Cardiac fibroblast (primary cell): ENCODE results near the gene CALD1.

Experiments used
- DNase-seq, 2 donors: peaks; one replicate each; pipeline versions ENCODE4 v3.0.0 to v3.0.0-alpha.2; 2010; ENCODE audit warnings: low read depth in 2 of 2
- H3K4me3 ChIP-seq, 2 donors: replicated peaks in 1 of 2; 1 replicate in 1 of 2; 2 replicates in 1 of 2; pipeline ENCODE4 v1.5.1; 2011; ENCODE audit warnings: low read depth in 2 of 2, low read length in 2 of 2, mild to moderate bottlenecking in 2 of 2, moderate library complexity in 1 of 2
- TF ChIP-seq, protein P1 (sequence below): IDR thresholded peaks from one replicate; pipeline ENCODE4 v1.5.1; 2011; ENCODE audit warnings: low read depth, mild to moderate bottlenecking, low read length, inconsistent platforms

CALD1 gene

DNA sequence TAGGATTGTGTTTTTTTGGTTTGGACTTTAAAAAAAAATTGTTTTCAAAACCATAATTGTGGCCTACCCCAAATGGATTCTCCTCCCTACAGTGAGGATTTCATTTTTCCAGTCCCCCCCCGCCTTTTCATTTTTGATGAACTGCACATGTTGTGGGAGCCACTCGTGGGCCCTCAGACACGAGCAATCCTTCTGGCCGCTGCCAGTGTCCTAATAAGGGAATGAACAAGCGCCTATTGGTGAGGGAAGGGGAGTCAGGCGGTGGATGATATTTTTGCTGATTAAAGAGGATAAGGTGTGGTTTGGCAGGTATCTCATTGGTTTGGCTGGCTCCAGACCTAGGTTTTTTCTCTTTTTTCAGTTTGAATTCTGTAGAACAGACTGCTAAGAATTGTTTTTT is 128.2 kb downstream of the CALD1 start:
- DNase-seq, result peak in 1 of 2 donors; percentile 30
- TF ChIP-seq, protein P1, sequence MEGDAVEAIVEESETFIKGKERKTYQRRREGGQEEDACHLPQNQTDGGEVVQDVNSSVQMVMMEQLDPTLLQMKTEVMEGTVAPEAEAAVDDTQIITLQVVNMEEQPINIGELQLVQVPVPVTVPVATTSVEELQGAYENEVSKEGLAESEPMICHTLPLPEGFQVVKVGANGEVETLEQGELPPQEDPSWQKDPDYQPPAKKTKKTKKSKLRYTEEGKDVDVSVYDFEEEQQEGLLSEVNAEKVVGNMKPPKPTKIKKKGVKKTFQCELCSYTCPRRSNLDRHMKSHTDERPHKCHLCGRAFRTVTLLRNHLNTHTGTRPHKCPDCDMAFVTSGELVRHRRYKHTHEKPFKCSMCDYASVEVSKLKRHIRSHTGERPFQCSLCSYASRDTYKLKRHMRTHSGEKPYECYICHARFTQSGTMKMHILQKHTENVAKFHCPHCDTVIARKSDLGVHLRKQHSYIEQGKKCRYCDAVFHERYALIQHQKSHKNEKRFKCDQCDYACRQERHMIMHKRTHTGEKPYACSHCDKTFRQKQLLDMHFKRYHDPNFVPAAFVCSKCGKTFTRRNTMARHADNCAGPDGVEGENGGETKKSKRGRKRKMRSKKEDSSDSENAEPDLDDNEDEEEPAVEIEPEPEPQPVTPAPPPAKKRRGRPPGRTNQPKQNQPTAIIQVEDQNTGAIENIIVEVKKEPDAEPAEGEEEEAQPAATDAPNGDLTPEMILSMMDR, result no peak
- H3K4me3 ChIP-seq, result no peak overlapping the region

DNA sequence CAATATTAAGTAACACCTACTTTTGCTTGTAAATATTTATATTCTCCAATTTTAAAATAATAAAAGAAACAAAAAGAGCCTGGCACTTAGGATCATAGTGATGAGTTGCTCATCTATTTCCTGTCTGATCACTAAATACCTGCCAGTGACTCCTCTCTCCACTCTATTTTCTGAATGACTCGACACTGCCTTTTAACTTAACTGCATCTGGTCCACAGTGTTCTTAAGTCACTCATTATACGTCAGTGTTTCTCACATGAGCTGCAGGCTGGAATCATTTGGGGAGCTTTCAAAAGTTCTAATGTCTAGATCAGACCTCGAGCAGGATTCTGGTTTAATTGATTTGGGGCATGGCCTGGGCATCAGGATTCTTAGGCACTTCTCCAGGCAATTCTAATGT is 128.9 kb downstream of the CALD1 start:
- no peak overlapping the region for H3K4me3 ChIP-seq
- TF ChIP-seq, protein P1, result no peak
- peak in 1 of 2 donors; percentile 71 for DNase-seq

DNA sequence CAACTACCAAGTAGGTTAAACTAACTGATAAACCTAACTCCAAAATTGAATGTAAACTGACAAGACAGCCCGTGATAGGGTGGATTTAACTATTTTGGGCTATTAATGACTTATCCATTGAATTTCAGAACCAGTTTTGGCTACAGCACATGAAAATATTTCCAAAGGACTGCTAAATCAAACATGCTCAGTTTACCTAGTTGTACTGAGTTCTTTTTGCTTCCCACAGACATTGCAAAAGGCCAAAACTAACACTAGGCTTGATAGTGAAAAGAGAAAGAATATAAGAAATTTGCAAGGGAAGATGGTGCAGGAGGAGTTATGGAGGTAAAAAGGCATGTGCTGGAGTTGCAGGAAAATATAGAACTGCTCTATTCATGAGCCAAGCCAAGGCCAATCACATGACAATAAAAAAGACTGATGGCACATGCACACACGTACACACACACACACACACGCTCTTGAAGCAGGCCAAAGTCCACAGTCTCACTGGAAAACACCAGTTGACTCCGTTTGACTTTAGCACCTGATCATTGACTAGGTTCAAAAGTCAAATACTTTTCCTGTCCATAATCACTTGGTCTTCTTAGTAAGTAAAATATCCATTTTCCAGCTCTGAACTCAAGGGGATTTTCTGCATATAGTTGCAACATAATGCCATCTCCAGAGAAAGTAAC is 130.9 kb downstream of the CALD1 start:
- no peak for DNase-seq
- H3K4me3 ChIP-seq, result no peak overlapping the region
- TF ChIP-seq, protein P1, result no peak

DNA sequence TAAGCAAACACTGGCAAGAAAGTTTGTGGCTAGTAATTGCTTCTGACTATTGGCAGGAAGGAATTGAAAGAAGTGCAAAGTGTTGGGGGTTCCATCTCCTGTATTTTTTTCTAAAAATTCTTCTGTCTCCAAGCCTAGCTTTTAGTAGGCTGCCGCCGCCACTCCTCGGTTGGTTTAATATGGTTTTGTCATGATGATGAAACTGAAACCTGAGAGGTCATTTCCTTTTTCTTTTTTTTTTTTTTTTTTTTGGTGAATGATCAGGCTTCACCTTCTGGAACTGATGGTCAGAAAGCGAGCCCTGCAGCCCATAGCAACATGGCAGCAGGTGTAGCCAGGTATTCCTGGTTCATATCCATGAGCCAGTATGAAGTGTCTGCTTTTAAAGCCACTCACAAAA is 131.5 kb downstream of the CALD1 start:
- H3K4me3 ChIP-seq, result no peak overlapping the region
- DNase-seq, result no peak
- TF ChIP-seq, protein P1, result no peak

DNA sequence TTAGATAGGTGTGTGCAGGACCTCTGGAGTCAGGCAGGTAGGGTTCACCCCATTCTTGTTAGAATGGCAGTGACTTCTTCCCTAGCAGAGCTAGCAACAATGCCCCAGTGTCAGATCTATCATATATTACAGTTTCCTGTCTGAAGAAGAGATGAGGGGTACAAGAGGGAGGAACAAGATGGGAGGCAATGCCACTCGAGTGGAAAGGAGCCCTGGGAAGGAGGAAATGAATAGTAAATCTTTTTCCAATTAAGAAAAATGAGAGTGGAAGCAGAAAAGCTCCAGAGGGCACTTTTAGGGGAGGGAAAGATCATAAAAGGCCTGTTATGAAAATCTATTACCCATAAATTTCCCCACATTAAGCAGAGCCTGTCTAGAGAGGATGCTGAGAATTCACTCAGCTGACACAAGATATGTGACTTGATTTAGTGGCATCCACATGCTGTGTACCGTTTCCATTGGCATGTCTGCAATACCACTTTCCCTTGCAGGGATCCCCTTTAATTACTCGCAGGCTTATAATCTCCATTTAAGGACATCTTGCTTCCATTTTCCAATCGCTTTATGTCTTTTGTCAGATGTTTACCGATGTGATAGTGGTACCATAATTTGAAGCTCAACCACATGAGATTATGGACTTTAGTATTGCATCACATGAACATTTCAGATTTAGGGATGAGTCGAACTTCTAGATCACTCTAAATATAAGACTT is 136.9 kb downstream of the CALD1 start:
- no peak overlapping the region for H3K4me3 ChIP-seq
- TF ChIP-seq, protein P1, result no peak
- no peak for DNase-seq

DNA sequence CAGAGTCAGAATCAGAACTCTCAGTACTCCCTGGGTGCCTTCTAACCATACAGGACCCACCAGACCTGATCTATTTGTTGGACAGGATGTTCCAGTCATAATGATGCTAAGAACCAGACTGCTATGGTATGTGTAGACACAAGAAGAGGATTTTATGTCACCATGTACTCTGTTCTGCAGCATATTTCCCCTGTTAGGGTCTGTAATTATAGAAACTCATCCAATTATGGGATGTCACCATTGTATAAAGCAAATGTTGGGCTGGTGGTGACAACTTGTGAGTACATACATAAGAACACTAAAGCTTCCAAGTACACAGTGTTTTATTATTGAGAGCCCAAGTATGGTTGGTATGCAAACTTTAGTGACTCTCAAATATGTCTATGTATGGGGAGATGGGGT is 139.8 kb downstream of the CALD1 start:
- TF ChIP-seq, protein P1, result no peak
- no peak overlapping the region for H3K4me3 ChIP-seq

More for the DNA sequence above, 139.8 kb downstream of the CALD1 start:
- DNase-seq, result peak in 1 of 2 donors; percentile 52
